GM18870 (cell line): ENCODE measurements around the gene VAV2.
"Not testable (repeated sequence)": the region's sequence is repeated elsewhere in the genome, so short reads cannot be mapped to it uniquely, and the experiment has no call there.

Source experiments
- ATAC-seq: cut with Tn5 transposase; IDR thresholded peaks from one replicate; pipeline ENCODE4 v1.9.1; 2021; ENCODE audit warnings: moderate library complexity; ENCODE audit not compliant: unreplicated experiment

VAV2 gene

DNA sequence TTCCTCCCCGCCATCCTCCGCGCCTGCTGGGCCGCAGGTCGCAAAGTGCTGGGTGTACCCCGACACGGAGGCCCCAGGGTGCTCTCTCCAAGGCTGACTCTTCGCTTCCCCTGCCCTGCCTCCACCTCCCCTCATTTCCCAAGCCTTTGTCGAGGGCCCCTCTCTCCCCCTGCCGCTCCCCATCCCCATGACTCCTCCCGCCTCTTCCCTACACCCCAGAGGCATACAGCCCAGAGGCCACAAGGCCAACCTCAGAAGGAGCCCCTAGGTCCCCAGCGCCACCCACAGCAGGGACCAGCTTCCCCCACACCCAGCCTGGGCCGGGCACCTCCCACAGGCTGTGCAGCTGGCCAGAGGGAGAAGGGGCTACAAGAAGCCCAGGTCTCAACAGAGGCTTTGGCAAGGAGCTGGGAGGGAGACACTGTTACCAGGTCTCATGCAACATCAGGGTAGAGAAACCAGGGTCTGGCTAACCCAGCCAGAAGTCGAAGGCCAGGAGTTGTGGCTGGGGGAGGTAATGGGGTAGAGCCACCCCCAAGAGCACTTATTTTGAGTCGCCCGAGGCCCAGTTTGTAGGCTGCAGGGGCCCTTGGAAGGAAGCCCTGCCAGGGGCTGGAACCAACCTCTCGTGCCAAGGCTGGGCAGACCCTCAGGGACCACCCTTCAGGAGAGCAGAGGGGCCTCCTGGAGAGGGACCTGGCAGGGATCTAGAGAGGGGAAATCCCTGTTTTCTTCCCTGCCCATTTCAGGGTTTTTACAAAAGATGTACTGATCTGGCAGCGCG lies 229.4 kb downstream of the VAV2 start:
- no peak for ATAC-seq

GRCh38 chr9:133761641-133762248 lies 230.4 kb downstream of the VAV2 start:
- no peak for ATAC-seq

GRCh38 chr9:133760713-133761290 lies 231.3 kb downstream of the VAV2 start:
- ATAC-seq, result no peak

- ATAC-seq, result no peak
These were observed 232.2 kb downstream of the VAV2 start for GRCh38 chr9:133759946-133760345.

DNA sequence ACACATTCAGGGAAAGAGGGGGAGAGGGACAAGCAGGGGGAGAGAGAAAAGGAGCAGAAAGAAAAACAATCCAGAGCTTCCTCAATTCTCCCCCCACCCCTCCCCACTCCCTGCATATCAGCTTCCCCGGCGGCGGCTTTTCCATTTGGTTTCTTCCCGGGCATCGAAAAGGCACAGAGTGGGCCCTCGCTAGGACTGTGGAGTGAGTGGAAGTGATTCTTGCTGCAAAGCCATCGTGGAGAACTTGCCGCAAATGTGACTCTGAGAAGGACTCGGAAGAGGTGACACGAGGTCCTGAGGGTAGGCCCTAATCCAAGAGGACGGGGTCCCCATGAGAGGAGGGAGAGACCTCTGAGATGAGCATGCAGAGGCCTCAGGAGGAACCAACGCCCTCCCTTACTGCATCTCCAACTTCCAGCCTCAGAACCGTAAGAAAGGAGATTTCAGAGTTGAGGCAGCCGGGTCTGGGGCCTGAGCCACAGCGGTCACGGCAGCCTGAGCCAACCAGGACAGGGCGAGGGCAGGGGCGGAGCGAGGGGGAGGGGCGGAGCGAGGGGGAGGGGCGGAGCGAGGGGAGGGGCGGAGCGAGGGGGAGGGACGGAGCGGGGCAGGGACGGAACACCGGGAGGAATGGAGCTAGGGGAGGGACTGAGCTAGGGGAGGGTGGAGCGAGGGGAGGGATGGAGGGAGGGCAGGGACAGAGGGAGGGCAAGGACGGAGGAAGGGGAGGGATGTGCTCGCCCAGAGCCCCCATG lies 232.8 kb downstream of the VAV2 start:
- ATAC-seq, result no peak

- ATAC-seq, result no peak
These were observed 233.9 kb downstream of the VAV2 start for GRCh38 chr9:133758228-133758627.

DNA sequence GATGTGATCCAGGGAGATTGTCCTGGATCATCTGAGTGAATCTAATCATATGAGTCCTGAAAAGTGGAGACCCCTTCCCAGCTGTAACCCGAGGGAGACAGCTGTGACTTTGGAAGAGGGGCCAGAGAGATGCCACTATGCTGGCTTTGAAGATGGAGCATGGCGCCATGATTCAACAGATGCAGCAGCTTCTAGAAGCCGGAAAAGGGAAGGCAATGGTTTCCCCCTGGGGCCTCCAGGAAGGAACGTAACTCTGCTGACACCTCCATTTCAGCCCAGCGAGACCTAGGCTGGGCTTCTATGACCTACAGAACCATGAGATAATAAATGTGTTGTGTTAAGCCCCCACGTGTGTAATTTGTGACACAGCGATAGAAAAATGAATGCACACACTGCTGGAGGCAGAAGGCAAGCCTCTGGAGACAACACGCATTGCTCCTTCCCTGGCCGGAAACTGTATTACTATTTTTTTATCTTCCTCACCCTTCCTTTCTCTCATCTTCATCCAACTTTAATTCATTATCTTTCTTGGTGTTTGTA lies 237.4 kb downstream of the VAV2 start:
- ATAC-seq, result no peak

GRCh38 chr9:133754187-133754586 lies 237.9 kb downstream of the VAV2 start:
- no peak for ATAC-seq

DNA sequence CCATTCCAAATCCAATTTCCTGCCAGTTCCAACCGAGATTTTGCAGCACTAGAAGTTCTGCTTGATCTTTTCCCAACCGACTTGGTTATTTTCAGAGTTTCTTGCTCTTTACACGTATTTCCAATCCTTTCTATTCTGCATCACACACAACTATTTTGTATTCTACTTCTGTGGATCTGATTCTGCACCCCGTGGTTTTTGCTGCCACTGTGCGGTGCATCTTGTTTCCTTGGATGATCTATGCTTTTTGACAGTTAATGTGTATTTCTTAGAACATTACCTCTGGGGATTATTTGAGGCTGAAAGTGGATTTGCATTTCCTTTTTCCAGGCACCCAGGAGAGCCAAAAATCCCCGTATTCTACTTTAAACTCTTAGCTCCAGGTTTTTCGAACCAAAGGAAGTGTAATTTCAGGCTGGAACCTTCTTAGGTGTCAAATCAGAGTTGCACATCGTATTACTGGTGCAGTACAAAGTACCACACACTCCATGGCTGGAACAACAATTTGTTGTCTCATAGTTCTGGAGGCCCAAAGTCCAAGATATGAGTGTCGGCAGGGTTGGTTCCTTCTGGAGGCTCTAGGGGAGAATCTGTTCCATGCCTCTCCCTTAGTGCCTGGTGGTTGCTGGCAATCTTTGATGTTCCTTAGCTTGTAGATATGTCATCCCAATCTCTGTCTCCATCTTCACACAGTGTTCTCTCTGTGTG lies 239.2 kb downstream of the VAV2 start:
- ATAC-seq, result no peak

GRCh38 chr9:133750982-133751649 lies 241.0 kb downstream of the VAV2 start:
- no peak for ATAC-seq

DNA sequence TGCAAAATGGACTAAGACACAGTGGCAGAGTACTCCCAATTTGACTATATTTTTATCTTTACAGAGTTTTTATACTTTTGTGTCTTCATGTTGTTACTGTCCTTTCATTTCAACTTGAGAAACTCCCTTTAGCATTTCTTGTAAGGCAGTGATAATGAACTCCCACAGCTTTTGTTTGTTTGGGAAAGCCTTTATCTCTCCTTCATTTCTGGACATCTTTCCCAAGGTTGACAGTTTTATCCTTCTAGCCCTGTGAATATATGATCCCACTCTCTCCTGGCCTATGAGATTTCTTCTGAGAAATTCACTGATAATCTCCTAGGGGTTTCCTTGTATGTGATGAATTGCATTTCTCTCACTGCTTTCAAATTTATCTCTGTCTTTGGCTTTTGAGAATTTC lies 244.8 kb downstream of the VAV2 start:
- no peak for ATAC-seq

DNA sequence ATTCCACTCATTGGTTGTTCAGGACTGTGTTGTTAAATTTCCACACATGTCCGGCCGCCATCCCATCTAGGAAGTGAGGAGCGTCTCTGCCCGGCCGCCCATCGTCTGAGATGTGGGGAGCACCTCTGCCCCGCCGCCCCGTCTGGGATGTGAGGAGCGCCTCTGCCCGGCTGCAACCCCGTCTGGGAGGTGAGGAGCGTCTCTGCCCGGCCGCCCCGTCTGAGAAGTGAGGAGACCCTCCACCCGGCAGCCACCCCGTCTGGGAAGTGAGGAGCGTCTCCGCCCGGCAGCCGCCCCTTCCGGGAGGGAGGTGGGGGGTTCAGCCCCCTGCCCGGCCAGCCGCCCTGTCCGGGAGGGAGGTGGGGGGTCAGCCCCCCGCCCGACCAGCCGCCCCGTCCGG lies 247.6 kb downstream of the VAV2 start:
- ATAC-seq, result not testable (repeated sequence)

DNA sequence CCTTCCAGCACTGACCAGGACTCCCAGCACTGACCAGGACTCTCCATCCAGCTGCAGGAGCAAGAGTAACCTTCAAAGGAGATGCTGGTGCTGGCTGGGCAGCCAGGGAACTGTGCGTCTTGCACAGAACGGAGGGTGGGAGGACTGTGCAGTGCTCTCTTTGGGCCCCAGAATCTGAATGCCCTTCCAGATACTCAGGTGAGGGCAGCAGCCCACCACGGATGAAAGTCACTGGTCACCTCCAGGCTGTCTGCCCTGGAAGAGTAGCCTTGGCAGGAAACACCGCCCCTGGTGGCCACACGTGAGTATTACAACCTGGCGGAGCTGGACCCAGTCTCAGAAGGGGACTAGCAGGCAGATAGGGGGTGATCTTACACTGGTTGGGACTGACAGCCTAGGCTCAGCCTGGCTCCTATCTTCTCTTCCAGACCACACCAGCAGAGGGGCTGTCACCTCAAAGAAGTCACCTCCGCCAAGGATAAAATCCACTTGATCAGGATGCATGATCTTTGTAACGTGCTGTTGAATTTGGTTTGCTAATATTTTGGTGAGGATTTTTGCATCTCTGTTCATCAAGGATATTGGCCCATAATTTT lies 249.2 kb downstream of the VAV2 start:
- no peak for ATAC-seq

GRCh38 chr9:133742251-133742650 lies 249.9 kb downstream of the VAV2 start:
- ATAC-seq, result no peak

- no peak for ATAC-seq
These were observed 250.4 kb downstream of the VAV2 start for GRCh38 chr9:133741716-133742115.

DNA sequence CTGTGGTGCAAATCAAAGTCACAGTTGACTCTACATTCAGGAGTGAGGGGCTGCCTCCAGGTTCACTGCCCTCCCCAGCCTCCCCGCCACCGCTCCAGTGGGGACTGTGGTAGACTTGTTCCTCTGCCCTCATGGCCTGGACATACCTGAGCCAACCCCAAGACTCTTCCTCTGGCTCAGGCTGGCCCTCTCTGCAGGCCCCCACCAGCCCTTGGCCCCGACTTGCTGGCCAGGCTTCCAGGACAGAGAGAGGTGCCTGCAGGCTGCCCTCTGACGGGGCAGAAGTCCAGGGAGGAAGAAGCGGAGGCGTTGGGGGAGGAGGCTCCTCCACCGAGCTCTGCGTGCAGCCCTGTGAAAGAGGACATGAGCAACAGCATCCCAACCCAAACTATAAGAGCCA lies 251.2 kb downstream of the VAV2 start:
- ATAC-seq, result no peak

- no peak for ATAC-seq
These were observed 252.5 kb downstream of the VAV2 start for GRCh38 chr9:133739408-133740280.

DNA sequence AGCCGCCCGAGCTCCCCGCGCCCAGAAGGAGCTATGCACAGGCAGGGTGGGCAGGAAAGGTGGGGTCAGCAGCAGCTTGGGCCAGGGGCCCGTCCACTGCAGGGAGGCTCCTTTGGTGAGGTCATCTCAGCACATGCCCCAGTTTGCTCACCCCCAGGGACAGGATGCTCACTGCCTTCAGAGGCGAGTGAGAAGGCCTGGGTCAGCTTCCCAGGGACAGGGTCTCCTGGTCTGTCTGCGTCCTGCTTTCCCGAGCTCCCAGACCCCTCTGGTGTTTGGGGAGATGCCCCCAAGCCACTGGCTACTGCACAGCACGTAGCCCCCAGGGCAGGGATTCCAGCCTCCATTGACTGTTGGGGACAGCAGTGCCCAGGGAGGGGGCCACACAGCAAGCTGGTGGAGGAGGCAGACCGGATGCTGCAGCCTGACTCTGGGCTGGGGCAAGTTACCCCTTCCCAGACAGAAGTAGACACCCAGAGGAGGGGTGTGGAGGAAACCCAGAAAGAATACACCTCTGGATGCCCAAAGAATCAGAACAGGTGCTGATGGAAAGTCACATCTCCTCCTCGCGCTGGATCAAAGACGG lies 253.4 kb downstream of the VAV2 start:
- ATAC-seq, result no peak
